OCI-LY7 (cell line): Measurements from ENCODE around the gene SMARCAL1.

ENCODE experiments used
- CTCF ChIP-seq: fragments of 200-600 bp; sonication (generic); conservative IDR thresholded peaks from 2 replicates; pipeline ENCODE4 v1.5.1; 2014; ENCODE audit warnings: mild to moderate bottlenecking, antibody characterized with exemption, low read length, moderate library complexity, mixed read lengths
- EZH2phosphoT487 ChIP-seq: fragments of 200-600 bp; sonication (generic); IDR thresholded peaks from 2 replicates; pipeline ENCODE4 v1.6.1; 2018; ENCODE audit warnings: low read depth, borderline replicate concordance, mild to moderate bottlenecking, mixed run types, antibody characterized with exemption, low read length, moderate library complexity, mixed read lengths

- TF ChIP-seq CTCF (no peak), EZH2phosphoT487 (no peak)
Measured at GRCh38 chr2:216373896-216374295, 38.4 kb upstream of the SMARCAL1 start.
